Fibroblast of skin of right quadriceps (primary cell): ENCODE measurements around the gene PMM1.
"Not testable (repeated sequence)": the region's sequence is repeated elsewhere in the genome, so short reads cannot be mapped to it uniquely, and the experiment has no call there.

Source experiments
- DNase-seq: peaks from one replicate; pipeline ENCODE4 v3.0.0-alpha.2; 2013

PMM1 gene

DNA sequence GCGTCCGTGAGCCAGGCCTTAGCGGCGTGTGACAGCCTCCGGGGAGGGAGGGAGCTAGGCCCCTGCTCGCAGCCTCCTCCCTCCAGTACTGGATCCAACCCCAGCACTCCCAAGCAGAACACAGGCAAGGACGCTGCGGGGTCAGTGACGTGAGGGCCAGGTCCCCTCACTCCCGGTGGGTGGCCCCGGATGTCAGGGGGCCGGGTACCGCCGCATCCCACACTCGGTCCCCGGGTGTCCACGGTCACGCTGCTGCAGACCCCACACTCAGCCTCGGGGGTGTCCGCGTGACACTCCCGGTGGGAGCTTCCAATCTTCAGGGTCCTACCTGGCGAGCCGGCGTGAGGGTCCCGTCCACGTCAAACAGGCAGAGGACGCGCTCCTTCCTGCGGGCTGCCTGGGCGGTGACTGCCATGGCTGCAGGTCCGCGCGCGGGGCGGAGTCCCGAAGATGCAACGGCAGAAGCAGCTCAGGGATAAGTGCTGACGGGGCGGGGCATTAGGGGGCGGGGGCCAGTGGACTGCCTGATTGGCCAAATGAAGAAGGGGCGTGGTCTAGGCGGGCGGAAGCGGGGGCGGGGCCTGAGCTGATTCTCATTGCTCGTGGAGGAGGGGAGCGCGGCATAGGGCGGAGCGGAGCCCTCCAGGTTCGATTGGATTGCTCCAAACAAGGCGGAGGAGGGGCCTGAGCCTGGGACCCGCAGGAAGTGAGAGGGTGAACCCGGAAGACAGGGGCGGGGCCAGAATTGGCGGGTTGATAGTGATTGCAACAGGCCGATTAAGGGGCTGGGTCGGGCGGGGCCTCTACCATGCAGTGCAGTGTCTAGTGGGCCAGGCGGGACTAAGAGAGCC is at the start of gene PMM1:
PMM1 (minus strand) TSS at position 450 of the 851 bp plus-strand sequence; CDS start at position 415, 35 bp downstream.
- peak; percentile 100 for DNase-seq

DNA sequence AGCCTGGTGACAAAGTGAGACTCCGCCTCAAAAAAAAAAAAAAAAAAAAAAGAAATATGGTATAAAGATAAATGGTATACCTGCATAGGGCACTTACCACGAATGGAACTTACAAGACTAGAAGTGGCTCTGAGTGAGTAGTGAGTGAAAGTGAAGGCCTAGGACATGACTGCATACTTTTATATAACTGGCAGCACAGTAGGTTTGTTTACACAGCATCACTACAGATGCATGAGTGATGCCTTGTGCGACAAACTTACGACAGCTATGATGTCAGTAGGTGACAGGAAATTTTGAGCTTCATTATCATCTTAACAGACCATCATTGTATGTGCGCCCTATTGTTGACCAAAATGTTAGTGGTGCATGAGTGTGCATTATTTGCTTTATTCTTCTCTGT is 49.1 kb upstream of the PMM1 start:
- DNase-seq, result no peak

DNA sequence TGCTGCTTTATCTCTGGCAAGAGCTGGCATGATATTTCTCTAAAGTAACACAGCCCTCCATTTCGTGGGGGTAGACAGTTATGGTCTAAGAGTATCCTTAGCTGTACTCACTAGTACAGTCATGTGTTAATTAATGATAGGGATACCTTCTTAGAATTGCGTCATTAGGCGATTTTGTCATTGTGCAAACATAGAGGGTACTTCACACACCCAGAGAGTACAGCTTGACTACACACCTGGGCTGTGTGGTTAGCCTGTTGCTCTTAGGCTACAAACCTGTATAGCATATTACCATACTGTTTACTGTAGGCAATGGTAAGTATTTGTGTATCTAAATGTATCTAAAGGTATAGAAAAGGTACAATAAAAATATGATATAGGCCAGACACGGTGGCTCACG is 48.5 kb upstream of the PMM1 start:
- no peak for DNase-seq

DNA sequence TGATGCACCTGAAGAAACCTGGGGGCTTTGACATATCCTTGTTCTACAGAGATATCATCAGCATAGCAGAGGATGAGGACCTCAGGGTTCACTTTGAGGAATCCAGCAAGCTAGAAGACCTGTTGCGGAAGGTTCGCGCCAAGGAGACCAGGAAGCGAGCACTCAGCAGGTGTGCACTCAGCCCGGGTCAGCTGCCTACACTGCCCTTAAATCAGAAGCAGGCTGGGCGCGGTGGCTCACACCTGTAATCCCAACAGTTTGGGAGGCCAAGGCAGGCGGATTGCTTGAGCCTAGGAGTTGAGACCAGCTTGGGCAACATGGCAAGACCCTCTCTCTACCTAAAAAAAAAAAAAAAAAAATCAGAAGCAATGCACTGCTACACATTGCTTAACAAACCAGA is 48.0 kb upstream of the PMM1 start:
- not testable (repeated sequence) for DNase-seq

DNA sequence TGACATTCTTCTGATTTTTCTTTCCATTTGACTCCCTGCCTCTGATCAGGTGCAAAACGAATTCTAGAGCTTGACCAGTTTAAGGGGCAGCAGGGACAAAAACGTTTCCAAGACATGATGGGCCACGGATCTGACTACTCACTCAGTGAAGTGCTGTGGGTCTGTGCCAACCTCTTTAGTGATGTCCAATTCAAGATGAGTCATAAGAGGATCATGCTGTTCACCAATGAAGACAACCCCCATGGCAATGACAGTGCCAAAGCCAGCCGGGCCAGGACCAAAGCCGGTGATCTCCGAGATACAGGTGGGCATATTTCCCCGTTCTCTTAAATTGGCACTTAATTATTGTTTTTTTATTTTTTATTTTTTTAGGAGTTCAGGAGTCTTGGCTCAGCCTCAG is 46.8 kb upstream of the PMM1 start:
- no peak for DNase-seq

DNA sequence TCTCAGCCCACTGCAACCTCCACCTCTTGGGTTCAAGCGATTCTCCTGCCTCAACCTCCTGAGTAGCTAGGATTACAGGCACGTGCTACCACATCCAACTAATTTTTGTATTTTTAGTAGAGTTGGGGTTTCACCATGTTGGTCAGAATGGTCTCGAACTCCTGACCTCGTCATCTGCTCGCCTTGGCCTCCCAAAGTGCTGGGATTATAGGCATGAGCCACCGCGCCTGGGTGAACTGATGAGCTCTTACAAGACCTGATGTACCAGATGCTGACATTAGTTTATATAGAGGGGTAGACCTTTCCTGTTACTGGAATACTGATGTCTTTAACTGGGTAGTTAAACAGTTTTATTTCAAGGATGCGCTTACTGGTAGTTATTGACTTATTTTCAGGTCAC is 45.0 kb upstream of the PMM1 start:
- not testable (repeated sequence) for DNase-seq

DNA sequence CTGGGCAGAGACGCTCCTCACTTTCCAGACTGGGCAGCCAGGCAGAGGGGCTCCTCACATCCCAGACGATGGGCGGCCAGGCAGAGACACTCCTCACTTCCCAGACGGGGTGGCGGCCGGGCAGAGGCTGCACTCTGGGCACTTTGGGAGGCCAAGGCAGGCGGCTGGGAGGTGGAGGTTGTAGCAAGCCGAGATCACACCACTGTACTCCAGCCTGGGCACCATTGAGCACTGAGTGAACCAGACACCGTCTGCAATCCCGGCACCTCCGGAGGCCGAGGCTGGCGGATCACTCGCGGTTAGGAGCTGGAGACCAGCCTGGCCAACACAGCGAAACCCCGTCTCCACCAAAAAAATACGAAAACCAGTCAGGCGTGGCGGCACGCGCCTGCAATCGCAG is 42.0 kb upstream of the PMM1 start:
- DNase-seq, result not testable (repeated sequence)

DNA sequence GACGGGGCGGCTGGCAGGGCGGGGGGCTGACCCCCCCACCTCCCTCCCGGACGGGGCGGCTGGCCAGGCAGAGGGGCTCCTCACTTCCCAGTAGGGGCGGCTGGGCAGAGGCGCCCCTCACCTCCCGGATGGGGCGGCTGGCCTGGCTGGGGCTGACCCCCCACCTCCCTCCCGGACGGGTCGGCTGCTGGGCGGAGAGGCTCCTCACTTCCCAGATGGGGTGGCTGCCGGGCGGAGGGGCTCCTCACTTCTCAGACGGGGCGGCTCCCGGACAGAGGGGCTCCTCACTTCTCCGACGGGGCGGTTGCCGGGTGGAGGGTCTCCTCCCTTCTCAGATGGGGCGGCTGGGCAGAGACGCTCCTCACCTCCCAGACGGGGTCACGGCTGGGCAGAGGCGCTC is 41.5 kb upstream of the PMM1 start:
- DNase-seq, result not testable (repeated sequence)

DNA sequence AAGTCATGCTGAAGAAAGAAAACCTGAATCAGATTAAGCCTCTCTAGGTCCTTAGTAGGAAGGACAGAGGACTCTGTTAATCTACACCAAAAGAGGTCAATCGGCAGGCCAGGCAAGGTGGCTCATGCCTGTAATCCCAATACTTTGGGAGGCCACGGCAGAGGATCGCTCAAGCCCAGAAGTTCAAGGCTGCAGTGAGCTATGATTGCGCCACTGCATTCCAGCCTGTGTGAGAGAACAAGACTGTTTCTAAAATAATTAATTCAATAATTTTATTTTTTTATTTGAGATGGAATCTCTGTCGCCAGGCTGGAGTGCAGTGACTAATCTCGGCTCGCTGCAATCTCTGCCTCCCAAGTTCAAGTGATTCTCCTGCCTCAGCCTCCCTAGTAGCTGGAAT is 35.9 kb upstream of the PMM1 start:
- no peak for DNase-seq

DNA sequence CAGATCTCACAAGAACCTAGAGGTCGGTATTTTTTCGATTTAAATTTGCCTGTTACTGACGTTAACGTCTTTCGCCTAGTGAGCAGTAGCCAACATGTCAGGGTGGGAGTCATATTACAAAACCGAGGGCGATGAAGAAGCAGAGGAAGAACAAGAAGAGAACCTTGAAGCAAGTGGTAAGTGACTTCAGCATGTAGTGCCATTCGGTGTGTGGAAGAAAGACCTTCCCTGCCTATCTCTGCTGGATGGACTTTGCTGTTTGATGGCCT is 32.2 kb upstream of the PMM1 start:
- DNase-seq, result no peak

DNA sequence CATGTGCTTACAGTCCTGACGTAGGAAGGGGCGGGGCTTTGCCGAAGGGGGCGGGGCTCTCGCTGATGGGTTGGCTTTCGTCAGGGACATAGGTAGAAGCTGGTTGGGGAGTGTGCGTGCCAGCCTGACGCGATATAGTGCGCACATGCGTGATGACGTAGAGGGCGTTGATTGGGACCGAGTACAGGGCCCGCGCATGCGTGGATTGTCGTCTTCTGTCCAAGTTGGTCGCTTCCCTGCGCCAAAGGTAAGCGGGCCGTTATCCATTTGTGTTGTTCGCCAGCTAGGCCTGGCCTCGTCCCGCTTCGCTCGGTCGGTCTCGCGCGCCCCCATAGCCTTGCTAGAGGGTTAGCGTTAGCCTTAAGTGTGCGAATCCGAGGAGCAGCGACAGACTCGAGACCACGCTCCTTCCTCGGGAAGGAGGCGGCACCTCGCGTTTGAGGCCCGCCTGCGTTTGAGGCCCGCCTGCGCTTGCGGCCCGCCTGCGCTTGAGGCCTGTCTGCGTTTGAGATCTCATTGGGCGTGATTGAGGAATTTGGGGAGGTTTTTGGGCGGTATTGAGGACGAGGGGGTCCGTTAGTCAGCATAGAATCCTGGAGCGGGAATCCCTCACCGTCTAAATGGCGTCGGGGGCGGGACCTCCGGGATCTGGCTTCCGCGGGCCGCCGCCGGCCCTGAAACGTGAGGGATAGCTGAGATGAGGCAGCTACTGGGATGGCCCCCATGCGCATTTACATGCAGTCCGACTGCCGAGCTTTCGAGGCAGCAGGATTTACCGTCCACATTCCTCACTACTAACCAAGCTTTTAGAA is 31.7 kb upstream of the PMM1 start, which contains the start of gene XRCC6:
XRCC6 (plus strand) TSS at position 197 of the 812 bp plus-strand sequence. CDS start 710 bp downstream, outside the sequence.
- DNase-seq, result peak; percentile 99

DNA sequence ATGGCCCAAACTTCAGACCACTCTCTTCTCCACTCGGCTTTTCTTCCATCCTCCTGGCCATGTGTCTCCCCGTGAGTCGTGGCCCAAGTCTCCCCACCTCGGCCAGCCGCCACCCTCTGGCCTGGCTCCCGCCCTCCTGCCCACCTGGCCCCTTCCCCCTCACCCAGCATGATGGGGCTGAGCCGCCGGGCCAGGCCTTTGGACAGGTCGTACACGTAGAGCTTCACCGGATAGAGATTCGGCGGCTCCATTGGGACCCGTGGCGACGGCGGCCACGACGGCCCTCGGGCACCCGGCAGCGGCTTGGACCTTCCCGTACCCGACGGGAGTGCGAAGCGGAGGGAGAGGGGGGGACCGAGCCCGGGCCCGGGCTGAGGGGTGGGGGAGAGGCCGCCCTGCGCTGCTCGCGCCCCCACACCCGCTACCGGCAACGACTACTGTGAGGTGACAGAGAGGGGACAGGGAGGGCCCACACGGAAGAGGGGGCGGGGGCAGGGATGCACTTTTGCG is 31.0 kb upstream of the PMM1 start, which contains the start of gene DESI1:
DESI1 (minus strand) TSS at position 455 of the 510 bp plus-strand sequence; CDS start at position 251, 204 bp downstream.
- no peak for DNase-seq

DNA sequence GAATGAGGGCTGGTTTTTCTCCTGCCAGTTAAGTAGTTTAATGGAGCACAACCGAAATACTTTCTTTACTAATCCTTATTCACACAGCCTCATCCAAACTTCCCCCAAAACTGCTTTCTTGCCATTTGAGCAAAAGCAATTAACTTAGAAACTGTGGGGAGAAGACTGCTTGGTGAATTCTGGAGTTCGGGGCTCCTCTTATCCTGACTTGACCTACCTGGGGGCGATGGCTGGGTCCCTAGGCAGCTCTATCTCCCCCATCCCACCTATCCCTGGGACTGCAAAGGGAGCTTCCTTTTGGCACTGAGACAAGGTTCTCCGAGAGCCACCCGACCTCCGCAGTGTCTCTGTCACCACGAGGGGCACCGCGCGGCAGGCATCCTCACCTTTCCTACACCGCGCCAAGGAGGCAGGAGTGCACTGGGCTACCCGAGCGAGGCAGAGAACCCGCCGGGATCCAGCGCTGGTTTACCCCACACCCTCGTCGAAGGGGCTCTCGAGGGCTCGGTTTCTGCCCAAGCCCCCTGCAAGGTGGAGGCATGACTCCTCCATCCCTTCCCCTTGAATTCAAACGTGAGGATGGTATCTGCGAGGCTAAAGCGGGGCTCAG is 30.4 kb upstream of the PMM1 start:
- no peak for DNase-seq

DNA sequence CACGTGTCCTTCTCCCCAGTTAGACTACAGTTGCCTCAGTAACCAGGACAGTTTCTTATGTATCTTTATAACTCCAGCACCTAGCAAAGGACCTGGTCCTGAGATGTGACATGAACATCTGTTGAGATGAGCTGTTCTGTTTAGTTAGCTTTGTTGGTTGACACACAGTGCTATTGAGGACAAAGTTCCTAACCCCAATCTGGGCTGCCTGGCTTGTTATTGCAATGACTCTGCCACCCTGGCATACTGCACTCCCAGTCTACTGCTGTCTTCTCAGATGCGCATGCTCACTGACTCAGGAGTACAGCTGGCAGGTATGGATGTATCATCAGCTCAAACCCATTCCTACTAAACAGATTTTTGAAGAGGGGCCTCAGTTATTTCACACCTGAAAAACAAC is 23.8 kb upstream of the PMM1 start:
- no peak for DNase-seq

DNA sequence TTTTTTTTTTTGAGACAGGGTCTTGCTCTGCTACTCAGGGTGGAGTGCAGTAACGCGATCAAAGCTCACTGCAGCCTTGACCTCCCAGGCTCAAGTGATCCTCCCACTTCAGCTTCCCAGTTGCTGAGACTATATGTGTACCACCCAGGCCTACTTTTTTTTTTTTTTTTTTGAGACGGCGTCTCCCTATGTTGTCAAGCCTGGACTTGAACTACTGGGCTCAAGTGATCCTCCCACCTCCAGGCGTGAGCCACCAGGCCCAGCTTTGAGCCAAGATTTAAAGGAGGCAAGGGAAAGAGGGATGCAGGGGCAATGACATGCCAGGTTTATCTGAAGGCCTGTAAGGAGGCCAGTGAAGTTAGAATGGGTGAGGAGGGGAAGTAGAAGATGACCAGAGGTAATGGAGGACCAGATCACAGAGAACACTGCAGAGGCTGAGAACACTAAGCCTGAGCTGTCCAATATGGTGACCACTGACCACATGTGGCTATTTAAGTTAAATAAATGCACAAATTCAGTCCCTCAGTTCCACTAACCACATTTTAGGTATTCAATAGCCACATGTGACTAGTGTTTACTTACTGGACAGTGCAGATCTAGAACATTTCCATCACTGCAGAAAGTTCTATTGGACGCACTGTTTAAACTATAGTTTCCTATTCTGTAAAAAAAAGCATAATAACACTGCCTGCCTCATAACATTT is 23.1 kb upstream of the PMM1 start:
- DNase-seq, result no peak

DNA sequence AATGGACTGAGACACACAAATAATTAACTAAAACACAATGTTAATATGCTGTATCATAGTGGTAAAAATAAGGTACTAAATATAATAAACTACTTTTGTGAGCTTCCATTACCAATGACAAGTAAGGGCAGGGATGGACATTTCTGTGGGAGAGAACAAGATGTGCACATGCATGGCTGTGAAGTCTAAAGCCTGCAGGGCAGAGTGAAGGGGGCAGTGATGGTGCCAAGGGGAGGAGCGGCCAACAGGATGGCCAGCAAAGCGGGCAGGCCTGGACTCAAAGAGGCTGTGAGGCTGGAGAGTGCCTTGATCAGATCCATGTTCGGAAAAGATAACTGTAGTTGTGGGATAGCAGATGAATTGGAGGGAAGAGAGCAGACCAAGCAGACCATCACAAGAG is 18.7 kb upstream of the PMM1 start:
- DNase-seq, result no peak

DNA sequence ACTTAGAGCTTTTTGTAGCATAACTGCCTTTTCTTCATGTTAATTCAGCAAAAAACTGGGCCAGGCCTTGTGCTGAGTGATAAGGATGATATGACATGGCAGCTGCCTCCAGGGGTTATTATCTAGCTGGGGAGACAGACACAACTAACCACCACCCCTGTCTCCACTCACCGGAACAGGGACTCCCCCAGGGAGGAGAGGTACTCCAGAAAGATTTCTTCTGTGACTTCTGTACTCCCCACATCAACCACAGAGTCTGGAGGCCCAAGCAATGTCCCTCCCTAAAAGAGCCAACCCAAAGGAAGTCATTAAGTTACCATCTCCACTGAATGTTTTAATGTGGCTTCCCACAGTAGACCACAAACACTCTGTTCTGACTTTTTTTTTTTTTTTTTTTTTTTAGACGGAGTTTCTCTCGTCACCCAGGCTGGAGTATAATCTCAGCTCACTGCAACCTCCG is 14.3 kb upstream of the PMM1 start:
- DNase-seq, result no peak

DNA sequence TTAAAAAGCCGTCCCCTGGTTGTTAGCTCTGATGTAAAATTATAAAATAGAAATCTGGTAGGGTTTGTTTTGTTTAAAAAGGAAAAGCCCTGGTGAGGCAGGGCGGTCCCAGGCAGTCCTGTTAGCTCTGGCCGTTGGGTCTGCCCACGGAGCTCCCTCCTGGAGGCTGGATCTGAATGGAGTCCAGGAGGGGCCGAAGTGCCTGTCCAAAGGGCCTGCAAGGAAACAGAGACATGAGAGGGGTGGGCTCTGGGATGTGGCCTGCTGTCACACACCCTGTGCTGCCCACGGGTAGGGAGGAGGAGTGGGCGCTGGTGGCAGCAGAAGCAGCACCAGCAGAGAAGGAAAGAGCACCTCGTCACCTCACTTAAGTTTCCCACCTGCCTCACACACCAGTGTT is 11.3 kb upstream of the PMM1 start:
- no peak for DNase-seq

DNA sequence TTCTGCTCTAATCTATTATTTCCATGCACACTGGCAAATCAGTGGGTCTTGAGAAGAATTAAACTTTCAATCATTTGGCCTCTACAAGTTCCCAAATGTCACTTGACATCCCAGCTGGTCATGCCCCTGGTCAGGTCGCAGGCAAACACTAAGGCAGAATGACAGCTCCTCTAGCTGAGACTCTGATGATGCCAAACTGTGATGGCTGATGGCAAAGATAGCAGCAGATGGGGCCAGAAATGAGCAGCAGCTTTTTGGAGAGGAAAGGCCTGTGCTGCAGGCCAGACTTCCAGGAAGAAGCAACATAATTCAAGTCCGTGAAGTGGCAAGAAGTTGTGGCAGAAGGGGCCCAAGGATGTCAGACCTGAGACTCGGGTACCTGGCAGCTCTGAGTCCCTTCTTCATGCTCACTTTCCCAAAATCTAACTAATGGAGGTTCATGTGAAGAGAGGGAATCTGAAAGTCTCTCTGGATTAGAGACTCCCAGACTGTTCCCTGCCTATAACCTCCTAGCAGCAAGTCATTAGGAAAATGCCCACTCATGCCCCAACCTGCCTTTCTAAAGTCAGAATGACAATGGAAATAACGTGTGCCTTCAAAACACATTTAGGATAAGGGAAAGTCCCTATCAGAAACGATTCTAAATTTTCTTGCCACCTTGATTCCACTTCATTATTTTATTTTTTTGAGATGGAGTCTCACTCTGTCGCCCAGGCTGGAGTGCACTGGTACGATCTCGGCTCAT is 9.4 kb upstream of the PMM1 start:
- DNase-seq, result no peak

DNA sequence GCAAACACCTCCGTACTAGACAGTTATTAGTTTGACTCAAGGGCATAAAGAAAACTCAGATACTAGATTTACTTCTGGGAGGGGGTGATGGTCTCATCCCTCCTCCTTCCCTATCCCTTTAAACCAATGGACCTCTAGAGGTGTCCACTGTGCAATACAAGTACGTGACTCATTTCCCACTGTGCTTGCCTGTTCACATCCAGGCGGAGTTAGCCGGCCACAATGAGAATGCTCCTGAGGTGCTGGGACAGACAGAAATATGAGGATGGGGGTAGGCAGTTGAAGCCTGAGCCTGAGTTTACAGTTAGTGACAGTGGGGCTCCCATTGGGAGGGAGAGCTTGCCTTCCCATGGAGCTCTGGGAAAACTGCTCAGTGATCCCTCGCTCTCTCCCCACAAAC is 8.4 kb upstream of the PMM1 start:
- peak; percentile 85 for DNase-seq

DNA sequence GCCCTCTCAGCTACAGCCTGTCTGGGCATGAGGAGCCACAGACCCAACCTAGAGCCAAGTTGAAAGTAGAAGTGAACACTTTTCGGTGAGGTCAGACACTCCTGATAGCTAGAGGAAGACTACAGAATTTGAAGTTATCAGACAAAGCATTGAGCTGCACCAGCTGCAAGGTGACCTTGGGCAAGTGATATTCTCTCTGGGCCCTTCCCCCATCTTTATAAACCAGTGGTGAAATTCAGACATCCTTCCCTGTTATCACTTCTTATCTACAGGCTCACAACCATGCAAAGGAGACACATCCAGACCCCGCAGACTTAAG is 8.0 kb upstream of the PMM1 start:
- DNase-seq, result no peak
